HepG2 (cell line): ENCODE measurements around the gene ARL4D. TPM values are rescaled to one million over a fixed set of nuclear protein-coding genes. Genes with fewer than 3 reads are reported as not detected.

Experiments used
- ELF4 ChIP-seq: sonication (generic); formaldehyde crosslinking; IDR thresholded peaks from 2 replicates; pipeline ENCODE4 v1.5.0; 2020; ENCODE audit warnings: missing genetic modification reagents, mild to moderate bottlenecking, moderate library complexity, borderline replicate concordance
- FIP1L1 ChIP-seq: fragments of 200-400 bp; formaldehyde crosslinking; IDR thresholded peaks from 2 replicates; pipeline ENCODE4 v1.6.1; 2018; ENCODE audit warnings: low read depth, mild to moderate bottlenecking, low read length, moderate library complexity, borderline replicate concordance; ENCODE audit not compliant: insufficient read depth
- IRX3 ChIP-seq: sonication (generic); formaldehyde crosslinking; IDR thresholded peaks from 2 replicates; pipeline ENCODE4 v1.8.1; 2023; ENCODE audit warnings: mild to moderate bottlenecking, low read depth, missing genetic modification reagents, borderline replicate concordance
- KDM5B ChIP-seq: sonication (generic); formaldehyde crosslinking; IDR thresholded peaks from 2 replicates; pipeline ENCODE4 v1.4.0; 2020; ENCODE audit warnings: missing genetic modification reagents, mild to moderate bottlenecking, borderline replicate concordance
- NBN ChIP-seq: fragments of 450-650 bp; conservative IDR thresholded peaks from 2 replicates; pipeline ENCODE4 v1.6.1; 2017
- PTBP1 ChIP-seq: fragments of 200-400 bp; formaldehyde crosslinking; IDR thresholded peaks from 2 replicates; pipeline ENCODE4 v1.6.1; 2018; ENCODE audit warnings: low read length, low read depth; ENCODE audit not compliant: poor library complexity, severe bottlenecking
- SMARCE1 ChIP-seq: fragments of 450-650 bp; IDR thresholded peaks from 2 replicates; pipeline ENCODE4 v1.6.1; 2017; ENCODE audit warnings: borderline replicate concordance
- SUZ12 ChIP-seq: fragments of 150-350 bp; IDR thresholded peaks from 2 replicates; pipeline ENCODE4 v1.6.1; 2014; ENCODE audit warnings: low read depth, low read length
- ZNF138 ChIP-seq: sonication (generic); formaldehyde crosslinking; IDR thresholded peaks from 2 replicates; pipeline ENCODE4 v1.5.0; 2020; ENCODE audit warnings: mild to moderate bottlenecking, low read depth, missing genetic modification reagents
- ZNF205 ChIP-seq: IDR thresholded peaks from 2 replicates; pipeline ENCODE4 v1.6.1; 2018; ENCODE audit warnings: missing biosample characterization, missing genetic modification reagents
- ZNF3 ChIP-seq: IDR thresholded peaks from 2 replicates; pipeline ENCODE4 v1.7.0; 2017; ENCODE audit warnings: inconsistent platforms
- ZNF337 ChIP-seq: sonication (generic); formaldehyde crosslinking; IDR thresholded peaks from 2 replicates; pipeline ENCODE4 v1.5.1; 2020; ENCODE audit warnings: missing genetic modification reagents, low read depth, mild to moderate bottlenecking, borderline replicate concordance
- ZNF446 ChIP-seq: sonication (generic); formaldehyde crosslinking; IDR thresholded peaks from 2 replicates; pipeline ENCODE4 v1.5.0; 2020; ENCODE audit warnings: mild to moderate bottlenecking, missing genetic modification reagents
- ZNF629 ChIP-seq: sonication (generic); formaldehyde crosslinking; conservative IDR thresholded peaks from 2 replicates; pipeline ENCODE4 v1.5.0; 2020; ENCODE audit warnings: missing genetic modification reagents
- ZNF777 ChIP-seq: sonication (generic); formaldehyde crosslinking; IDR thresholded peaks from 2 replicates; pipeline ENCODE4 v1.4.0; 2020; ENCODE audit warnings: missing genetic modification reagents
- ZNF788 ChIP-seq: sonication (generic); formaldehyde crosslinking; IDR thresholded peaks from 2 replicates; pipeline ENCODE4 v1.5.0; 2020; ENCODE audit warnings: mild to moderate bottlenecking, missing genetic modification reagents, borderline replicate concordance
- polyA plus RNA-seq, 8 experiments: library from polyadenylated mRNA; depleted of rRNA in 3 of 8; stranded (reverse) in 7 of 8; unstranded in 1 of 8; fragments of >200 nt; fragmentation: Illumina TruSeq in 4 of 8; extraction: Trizol in 4 of 8; gene quantifications; 2 replicates each; pipeline versions ENCODE4 v1.2.1 to v1.2.3, GENCODE V29; 2011 to 2016; ENCODE audit warnings: low read depth in 4 of 8, missing spikeins in 1 of 8, mixed read lengths in 1 of 8; ENCODE audit not compliant: insufficient read depth in 1 of 8
- total RNA-seq, 5 experiments: library from RNA; depleted of rRNA; stranded (reverse); fragments of >200 nt; fragmentation: Illumina TruSeq; extraction: Trizol; gene quantifications; 2 replicates each; pipeline ENCODE4 v1.2.3, GENCODE V29; 2016; ENCODE audit warnings: low read depth in 1 of 5
- TF ChIP-seq, protein P1 (sequence below): IDR thresholded peaks from 2 replicates; pipeline ENCODE4 v1.6.1; 2016; ENCODE audit warnings: low read depth
- TF ChIP-seq, protein P2 (sequence below), 2 experiments: sonication (generic) in 1 of 2; formaldehyde crosslinking in 1 of 2; IDR thresholded peaks; 2 replicates each; pipeline versions ENCODE4 v1.4.0 to v1.6.1; 2016 to 2020; ENCODE audit warnings: borderline replicate concordance in 1 of 2, low read depth in 1 of 2, mild to moderate bottlenecking in 1 of 2, missing genetic modification reagents in 1 of 2
- TF ChIP-seq, protein P3 (sequence below): sonication (generic); formaldehyde crosslinking; IDR thresholded peaks from 2 replicates; pipeline ENCODE4 v1.4.0; 2020; ENCODE audit warnings: low read depth, mild to moderate bottlenecking, missing genetic modification reagents

The ARL4D gene
- total and polyA plus RNA-seq, 2 of the 13 experiments (the other 11 are each of a cell fraction or from before 2014, with no cell fraction given), result 9.0 to 25.9 TPM

DNA sequence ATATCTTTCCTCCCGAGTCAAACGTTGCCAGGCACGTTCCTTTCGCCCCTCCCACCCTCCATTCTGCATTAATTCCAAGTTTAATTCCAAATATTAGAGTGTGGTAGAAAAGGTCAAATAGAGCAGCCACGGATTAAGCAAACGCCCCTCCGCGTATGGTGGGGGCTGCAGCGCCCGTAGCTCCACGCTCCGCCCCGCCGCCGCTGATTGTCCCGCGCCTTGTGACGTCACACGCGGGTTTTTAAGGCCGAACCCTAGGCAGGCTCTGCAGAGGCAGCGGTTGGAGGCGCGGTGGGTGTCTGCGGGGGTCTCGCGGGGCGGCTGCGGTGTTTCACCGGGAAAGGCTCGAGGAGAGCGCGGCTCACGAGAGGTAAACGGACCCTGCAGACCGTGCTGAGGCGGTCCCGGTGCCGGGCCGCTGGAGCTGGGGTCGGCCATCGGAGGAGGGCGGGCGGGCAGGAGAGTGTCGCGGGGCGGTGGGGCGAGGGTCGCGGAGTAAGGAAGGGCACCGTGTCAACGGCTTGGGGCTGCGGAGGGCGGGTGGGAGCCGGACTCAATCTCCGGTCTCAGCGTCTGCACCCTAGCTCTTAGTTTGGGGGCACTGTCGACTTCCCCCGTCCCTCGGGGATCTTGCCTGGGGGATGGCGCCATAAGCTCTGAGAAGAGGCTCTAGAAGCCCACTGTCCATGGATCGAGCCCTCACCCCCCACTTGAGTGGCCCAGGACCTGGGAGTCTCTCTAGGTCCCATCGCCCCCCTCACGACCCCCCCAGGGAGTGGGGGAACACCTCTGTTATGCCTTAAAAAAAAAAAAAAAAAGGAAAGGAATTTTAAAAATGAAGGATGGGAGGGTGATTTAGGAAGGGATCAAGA is at the start of gene ARL4D (continued):
- peak; percentile 80 for TF ChIP-seq ZNF205 (CRISPR knock-in tag)
- peak; percentile 30; the same call in 1 of the 2 replicates for TF ChIP-seq ZNF777 (CRISPR knock-in tag)
- peak; percentile 79 for TF ChIP-seq IRX3 (CRISPR knock-in tag)
- TF ChIP-seq SUZ12, result no peak
- no peak for TF ChIP-seq NBN
- TF ChIP-seq, protein P1, sequence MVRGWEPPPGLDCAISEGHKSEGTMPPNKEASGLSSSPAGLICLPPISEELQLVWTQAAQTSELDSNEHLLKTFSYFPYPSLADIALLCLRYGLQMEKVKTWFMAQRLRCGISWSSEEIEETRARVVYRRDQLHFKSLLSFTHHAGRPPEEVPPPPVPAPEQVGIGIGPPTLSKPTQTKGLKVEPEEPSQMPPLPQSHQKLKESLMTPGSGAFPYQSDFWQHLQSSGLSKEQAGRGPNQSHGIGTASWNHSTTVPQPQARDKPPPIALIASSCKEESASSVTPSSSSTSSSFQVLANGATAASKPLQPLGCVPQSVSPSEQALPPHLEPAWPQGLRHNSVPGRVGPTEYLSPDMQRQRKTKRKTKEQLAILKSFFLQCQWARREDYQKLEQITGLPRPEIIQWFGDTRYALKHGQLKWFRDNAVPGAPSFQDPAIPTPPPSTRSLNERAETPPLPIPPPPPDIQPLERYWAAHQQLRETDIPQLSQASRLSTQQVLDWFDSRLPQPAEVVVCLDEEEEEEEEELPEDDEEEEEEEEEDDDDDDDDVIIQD (CRISPR knock-in tag), result 0 out of 2 replicates have a peak, but pooled peaks have one; percentile 52
- TF ChIP-seq ELF4 (CRISPR knock-in tag), result 0 out of 2 replicates have a peak, but pooled peaks have one; percentile 60
- no peak for TF ChIP-seq ZNF3 (CRISPR knock-in tag)
- TF ChIP-seq SMARCE1, result no peak
- peak; percentile 40; the same call in 1 of the 2 replicates for TF ChIP-seq KDM5B (CRISPR knock-in tag)
- no peak; the same call in 1 of the 2 replicates for TF ChIP-seq ZNF629 (CRISPR knock-in tag)
- TF ChIP-seq ZNF337 (CRISPR knock-in tag), result no peak
- TF ChIP-seq ZNF138 (CRISPR knock-in tag), result peak; percentile 96; the same call in 1 of the 2 replicates
- no peak for TF ChIP-seq FIP1L1
- peak; percentile 94 for TF ChIP-seq PTBP1
- TF ChIP-seq, protein P2, sequence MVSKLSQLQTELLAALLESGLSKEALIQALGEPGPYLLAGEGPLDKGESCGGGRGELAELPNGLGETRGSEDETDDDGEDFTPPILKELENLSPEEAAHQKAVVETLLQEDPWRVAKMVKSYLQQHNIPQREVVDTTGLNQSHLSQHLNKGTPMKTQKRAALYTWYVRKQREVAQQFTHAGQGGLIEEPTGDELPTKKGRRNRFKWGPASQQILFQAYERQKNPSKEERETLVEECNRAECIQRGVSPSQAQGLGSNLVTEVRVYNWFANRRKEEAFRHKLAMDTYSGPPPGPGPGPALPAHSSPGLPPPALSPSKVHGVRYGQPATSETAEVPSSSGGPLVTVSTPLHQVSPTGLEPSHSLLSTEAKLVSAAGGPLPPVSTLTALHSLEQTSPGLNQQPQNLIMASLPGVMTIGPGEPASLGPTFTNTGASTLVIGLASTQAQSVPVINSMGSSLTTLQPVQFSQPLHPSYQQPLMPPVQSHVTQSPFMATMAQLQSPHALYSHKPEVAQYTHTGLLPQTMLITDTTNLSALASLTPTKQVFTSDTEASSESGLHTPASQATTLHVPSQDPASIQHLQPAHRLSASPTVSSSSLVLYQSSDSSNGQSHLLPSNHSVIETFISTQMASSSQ (IDR thresholded peaks at IDR 0.05; ENCODE audit: low read depth), result no peak
- TF ChIP-seq, protein P2 (CRISPR knock-in tag; IDR thresholded peaks at IDR 0.05; ENCODE audit: borderline replicate concordance), result peak; percentile 37; the same call in 1 of the 2 replicates
- TF ChIP-seq, protein P3, sequence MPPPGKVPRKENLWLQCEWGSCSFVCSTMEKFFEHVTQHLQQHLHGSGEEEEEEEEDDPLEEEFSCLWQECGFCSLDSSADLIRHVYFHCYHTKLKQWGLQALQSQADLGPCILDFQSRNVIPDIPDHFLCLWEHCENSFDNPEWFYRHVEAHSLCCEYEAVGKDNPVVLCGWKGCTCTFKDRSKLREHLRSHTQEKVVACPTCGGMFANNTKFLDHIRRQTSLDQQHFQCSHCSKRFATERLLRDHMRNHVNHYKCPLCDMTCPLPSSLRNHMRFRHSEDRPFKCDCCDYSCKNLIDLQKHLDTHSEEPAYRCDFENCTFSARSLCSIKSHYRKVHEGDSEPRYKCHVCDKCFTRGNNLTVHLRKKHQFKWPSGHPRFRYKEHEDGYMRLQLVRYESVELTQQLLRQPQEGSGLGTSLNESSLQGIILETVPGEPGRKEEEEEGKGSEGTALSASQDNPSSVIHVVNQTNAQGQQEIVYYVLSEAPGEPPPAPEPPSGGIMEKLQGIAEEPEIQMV, result peak; percentile 59; the same call in 1 of the 2 replicates
- peak; percentile 88; the same call in 1 of the 2 replicates for TF ChIP-seq ZNF788
- TF ChIP-seq ZNF446 (CRISPR knock-in tag), result no peak
